Stimulated activated CD4-positive, alpha-beta T cell treated with anti-CD3 and anti-CD28 coated beads, Interleukin-2, amount 100 ng/mL, for 4 hours (primary cell): Measurements from ENCODE around the gene MIER1.
"Not testable (repeated sequence)": the region's sequence is repeated elsewhere in the genome, so short reads cannot be mapped to it uniquely, and the experiment has no call there.

ENCODE experiments used
- DNase-seq: peaks from one replicate; pipeline ENCODE4 v3.0.0-alpha.2; 2020; ENCODE audit warnings: low read depth

The MIER1 gene

DNA sequence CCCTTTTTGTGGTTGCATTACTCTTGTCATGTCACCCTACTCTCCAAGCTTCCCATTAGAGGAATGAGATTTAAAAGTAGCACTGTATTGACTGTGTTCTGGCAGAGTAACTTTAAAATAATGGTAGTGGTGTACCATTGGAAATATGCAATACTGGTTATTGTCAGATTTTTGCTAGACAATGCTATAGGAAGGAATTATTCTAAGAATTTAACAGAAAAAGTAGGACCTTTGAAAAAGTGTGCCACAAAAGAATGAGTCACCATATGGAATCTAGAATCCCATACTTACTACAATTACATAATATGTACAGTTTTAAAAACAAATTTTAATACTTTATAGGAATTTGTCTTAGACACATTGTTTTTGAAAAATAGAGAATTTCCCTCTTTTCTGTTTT, 13.8 kb downstream of the MIER1 start:
- no peak for DNase-seq

DNA sequence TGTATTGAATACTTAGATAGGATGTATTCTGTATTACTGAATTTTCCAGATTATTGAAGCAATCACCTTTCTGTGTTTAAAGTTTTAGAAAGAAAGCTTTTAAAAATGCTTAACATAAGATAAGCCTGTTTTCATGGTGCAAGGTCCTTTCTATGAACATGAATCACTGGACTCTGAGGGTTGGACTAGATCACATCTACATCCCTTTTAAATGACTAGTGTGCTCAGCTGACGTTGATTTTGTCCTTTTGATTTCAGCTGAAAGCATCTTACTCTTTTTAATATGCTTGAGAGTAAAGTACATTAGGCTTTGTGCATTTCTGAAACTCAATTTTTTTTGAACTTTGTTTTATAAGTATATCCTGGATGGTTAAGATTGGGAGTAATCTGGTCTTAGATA, 16.2 kb downstream of the MIER1 start:
- no peak for DNase-seq

DNA sequence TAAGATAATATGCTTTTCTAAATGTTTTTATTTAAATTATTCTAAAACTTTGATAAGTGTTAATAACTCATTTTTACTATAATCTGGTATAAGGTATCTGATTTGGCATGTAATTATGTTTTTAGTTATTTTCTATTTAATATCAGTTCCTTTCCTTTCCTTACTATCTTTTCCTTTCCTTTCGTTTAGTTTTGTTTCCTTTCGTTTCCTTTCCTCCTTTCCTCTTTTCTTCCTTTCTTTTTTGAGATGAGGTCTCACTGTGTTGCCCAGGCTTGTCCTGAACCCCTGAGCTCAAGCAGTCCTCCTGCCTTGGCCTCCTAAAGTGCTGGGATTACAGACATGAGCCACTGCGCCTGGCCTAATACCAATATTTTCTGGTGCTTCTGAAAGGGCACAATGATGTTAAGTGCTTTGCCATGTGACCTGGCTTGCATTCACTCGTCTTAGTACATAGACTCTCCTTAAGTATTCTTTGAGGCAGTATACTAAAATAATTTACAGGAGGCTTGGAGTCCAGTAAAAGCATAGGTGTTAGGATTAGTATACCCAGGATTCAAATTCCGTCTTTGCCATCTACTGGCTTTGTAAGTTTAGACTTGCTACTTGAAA, 18.7 kb downstream of the MIER1 start:
- DNase-seq: no peak

DNA sequence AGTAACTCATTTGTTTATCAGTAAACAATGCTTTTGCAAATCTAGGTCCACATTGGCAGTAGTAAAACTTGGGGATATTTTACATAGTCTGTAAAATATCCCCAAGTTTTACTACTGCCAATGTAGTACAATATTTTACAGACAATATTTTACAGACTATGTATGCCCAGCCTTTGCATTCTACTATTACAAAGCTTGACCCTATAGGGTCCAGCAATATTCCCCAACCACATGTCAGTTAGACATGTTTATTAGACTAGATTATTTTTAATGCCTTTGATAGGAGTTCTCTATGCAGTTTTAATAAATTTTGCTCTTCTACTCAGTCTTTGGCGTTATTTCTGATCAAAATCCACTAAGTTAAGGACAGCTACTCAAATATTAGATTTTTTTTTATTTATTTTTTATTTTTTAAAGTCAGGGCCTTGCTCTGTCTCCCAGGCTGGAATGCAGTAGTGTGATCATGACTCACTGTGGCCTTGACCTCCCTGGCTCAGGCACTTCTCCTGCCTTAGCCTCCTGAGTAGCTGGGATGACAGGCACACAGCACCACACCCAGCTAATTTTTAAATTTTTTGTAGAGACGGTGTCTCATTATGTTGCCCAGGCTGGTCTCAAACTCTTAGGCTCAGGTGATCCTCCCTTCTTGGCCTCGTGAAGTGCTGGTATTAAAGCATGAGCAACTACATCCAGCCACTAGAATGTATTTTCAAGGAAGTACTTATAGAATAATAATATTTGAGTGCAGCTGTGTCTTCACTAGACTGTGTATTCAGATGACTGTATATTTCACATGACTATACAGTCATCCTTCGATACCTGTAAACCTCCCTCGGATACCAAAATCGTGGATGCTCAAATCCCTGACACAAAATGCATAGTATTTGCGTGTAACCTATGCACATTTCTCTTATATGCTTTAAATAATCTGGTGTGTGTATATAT, 19.8 kb downstream of the MIER1 start:
- no peak for DNase-seq

DNA sequence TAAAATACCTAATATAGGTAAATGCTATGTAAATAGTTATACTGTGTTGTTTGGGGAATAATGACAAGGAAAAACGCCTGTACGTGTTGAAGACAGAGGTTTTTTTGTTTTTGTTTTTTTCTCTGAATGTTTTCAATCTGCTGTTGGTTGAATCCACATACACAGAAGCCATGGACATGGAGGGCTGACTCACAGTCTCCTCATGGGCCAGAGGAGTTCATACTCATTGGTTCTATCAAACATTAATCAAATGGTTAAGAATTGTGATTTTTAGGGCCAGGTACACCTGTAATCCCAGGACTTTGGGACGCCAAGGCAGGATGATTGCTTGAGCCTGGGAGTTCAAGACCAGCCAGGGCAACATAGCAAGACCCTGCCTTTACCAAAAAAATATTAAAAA, 20.5 kb downstream of the MIER1 start:
- no peak for DNase-seq

DNA sequence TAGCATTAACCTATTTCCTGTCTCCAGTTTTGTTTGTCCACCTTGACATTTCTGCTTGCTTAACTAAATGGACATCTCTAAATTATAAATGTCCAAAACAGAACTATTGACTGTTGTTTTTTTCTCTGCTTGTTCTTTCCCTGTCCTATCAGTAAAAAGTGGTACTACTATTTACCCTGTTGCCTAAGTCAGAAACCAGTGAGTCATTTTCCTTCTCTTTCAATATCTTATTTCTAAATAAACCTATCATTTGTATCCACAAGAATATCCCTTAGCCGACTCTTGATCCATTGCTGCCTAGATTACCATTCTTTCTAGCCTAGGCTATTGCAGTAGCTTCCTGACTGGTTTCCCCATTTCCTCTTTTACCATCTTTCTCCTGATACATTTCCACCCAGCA, 22.5 kb downstream of the MIER1 start:
- DNase-seq: no peak

DNA sequence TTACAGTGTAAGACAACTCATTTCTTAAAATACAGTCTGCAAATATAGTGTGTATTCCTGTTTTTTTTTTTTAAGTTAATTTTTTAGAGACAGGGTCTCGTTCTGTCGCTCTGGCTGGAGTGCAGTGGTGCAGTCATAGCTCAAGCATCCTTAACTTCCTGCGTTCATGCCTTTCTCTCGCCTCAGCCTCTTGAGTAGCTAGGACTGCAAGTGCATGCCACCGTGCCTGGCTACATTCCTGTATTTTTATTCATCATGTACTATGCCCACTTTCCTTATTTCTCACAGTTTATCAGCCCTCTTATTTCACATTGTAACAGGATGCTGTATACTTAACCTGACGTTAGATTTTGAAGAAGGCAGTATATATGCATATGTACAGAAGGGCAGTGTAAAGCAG, 26.7 kb downstream of the MIER1 start:
- DNase-seq: no peak

DNA sequence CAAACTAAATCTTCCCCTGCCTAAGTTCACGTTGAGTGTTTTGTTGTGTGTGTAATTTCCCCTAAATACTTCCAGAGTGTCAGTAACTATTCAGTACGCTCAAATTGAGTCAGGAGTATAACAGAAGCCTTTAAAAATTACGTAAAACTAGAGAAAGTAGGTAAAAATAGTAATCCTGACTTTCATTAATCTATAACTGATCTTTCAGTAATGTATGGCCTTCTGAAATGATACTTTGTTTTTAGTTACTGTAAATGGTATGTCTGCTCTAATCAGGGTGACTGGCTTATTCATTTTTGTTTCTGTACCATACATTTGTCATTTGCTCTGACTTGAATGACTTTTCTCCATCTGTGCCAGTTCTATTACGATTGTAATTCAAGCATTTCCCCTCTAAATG, 29.4 kb downstream of the MIER1 start:
- DNase-seq: no peak

DNA sequence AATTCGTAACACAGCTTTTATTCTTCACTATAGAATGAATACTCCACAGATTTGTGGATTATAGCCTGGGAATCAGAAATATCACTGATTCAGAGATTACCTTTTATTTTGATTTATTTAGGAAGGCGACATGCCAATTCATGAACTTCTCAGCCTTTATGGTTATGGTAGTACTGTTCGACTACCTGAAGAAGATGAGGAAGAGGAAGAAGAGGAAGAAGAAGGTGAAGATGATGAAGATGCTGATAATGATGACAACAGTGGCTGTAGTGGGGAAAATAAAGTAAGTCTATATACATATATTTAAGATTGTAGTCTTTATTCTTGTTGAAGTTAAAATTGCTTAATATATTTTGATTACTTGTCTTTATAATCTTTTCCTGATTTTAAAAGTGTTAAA, 33.1 kb downstream of the MIER1 start:
- DNase-seq: no peak

DNA sequence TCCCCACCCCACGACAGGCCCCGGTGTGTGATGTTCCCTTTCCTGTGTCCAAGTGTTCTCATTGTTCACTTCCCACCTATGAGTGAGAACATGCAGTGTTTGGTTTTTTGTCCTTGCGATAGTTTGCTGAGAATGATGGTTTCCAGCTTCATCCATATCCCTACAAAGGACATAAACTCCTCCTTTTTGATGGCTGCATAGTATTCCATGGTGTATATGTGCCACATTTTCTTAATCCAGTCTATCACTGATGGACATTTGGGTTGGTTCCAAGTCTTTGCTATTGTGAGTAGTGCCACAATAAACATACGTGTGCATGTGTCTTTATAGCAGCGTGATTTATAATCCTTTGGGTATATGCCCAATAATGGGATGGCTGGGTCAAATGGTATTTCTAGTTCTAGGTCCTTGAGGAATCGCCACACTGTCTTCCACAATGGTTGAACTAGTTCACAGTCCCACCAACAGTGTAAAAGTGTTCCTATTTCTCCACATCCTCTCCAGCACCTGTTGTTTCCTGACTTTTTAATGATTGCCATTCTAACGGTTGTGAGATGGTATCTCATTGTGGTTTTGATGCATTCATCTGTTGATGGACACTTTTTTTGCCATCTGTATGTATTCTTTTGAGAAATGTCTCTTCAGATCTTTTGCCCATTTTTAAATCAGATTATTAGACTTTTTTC, 41.5 kb downstream of the MIER1 start:
- not testable (repeated sequence) for DNase-seq

DNA sequence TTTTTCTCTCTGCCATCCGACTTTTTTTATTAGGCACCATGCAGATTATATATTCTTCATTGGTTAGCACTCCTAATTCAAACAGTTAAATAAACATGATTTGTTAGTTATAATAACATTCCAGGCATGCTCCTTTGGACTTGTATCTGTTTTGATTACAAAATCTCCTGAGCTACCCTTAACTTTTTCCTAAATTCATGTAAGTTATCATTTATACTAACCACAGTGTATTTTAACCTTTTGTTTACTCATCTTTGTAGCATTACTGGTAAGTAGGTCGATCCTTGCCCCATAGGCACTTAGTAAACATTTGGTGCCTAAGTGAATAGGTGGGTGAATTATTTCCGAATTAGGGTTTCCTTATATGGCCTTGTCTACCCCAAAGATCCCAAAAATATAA, 43.8 kb downstream of the MIER1 start:
- DNase-seq: no peak

DNA sequence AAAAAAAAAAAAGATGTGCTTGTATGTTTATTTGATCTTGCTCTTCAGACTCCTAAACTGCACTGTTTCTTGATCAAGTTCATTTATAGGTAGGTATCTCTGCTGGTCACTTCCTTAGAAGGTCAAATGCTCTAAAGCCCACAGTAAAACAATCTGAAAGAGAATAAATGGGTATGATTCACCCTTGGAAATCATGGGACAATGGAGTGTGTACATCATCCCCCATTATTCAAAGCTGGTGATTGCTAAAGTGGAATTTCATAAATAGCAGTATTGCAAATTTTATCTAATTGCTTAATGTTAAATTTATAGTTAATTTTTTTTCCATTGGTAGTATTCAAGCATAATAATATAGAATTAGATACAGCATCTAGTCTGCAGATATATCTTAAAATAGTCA, 53.4 kb downstream of the MIER1 start:
- DNase-seq: no peak

DNA sequence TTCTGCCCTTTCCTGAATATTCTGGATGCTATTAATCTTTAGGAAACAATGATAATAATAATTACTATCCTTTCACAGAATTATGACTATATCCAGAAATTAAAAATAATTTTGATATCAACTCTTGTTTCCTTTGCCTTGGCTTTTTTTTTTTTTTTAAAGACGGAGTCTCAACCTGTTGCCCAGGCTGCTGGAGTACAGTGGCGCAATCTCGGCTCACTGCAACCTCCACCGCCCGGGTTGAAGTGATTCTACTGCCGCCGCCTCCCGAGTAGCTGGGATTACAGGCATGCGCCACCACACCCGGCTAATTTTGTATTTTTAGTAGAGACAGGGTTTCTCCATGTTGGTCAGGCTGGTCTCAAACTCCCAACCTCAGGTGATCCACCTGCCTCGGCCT, 54.8 kb downstream of the MIER1 start:
- DNase-seq: not testable (repeated sequence)

DNA sequence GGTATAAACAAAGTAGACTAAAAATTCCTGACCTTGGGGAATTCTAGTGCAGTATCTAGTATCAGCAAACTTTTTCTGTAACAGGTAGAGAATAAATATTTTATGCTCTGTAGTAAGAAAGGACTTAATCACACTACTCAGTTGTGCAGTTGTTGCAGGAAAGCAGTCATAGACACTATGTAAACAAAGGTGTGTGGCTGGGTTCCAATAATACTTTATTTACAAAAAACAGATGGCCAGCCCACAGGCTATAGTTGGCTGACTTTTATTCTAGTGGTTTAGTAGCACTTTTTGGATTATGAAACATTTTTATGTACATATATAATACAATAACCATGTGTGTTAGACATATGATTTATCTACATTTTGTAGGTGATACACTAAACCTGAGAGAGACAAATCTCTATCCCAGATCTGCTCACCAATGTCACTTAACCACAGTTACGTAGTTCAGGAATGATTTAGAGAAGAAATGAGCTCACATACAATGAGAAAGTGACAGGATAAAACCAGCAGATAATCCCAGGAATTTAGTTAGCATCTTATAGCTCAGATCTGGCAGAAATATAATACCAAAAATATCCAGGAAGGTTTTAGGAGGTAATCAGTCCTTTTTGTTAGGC, 56.1 kb downstream of the MIER1 start:
- no peak for DNase-seq

DNA sequence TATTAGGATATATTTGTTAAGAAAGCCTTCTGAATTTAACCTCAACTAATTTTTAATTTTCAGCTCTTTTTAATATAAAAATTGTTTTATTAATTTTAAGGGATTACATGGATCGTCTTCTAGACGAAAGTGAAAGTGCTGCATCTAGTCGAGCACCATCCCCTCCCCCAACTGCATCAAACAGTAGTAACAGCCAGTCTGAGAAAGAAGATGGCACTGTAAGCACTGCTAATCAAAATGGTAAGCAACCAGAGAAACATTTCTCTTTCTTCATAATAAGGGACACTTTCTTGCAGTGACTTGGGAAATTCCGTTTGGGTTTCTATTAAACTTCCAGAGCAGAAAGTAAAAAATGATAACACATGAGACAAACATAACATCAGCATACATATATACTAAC, 56.9 kb downstream of the MIER1 start:
- DNase-seq: peak; percentile 35

DNA sequence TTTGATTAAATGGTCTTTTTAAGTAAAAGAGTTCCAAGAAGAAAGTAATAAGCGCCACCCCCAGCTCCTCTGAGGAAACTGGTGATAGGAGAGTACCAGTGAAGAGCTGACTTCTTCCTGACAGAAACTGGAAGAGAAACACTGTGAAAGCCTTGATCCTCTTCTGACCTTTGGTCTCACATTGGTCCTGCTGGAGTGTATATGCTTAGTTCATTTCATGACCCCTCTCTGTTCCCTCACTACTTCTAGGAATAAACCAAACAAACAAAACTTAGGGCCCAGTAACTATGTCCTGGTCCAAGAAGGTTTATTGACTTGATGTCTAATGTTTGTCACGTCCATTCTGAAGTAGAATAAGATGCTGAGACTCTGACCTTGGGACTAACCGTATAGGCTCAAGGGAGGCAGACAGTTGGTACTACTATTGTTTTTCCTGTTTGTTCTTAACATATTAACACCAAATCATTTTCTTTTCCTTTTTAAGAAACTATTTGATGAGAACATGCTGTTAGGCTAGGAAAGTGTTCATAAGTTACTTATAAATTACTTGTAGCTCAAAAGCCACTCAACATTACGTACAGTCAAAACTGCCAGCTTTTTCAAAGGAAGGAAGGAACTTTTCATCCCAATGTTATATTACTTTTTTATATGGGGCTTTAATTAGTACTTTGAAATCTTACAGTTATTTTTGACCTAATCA, 57.9 kb downstream of the MIER1 start:
- no peak for DNase-seq

DNA sequence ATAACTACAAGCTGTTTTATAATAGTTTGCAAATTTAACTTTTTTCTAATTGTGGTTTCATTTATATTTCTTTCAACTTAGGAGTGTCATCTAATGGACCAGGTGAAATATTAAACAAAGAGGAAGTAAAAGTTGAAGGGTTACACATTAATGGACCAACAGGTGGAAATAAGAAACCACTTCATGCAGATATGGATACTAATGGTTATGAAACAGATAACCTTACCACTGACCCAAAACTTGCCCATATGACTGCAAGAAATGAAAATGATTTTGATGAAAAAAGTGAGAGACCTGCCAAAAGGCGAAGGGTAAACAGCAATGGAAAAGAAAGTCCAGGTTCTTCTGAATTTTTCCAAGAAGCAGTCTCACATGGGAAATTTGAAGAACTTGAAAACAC, 59.7 kb downstream of the MIER1 start:
- DNase-seq: no peak

DNA sequence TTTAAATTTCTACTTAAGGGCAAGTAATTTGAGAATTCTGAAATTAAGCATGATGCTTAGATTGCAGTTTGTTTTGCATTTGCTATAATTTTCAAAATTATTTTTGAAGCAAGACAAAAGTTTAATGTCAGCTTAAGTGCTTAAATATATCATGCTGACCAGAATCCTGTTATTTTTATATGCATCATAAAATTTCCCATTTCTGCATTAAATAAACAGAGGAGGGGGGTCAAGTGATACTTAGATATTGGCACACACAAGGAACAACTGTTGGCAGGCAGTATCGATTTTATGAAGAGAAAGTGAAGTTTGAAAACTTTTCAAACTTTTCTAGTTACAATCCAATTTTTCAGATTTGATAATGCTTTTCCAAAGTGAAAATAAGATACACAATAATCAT, 61.0 kb downstream of the MIER1 start:
- no peak for DNase-seq

DNA sequence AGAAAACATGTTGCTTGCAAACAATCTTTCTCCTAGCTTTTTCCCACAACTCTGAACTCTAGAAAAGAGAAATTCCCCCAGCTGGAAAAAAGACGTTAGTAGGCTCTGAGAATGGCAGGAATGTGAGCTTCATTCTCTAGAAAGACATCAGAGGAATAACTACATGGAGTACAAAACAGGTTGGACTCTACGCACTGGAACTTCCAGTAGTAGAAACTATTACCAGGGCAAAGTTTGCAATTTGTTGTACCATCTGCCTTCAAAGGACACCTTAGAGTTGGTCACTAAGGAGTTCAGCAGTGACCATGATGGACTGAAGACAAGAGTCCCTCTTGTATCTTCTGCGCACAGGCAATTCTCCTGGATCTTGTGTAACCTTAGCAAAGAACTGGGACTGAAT, 68.3 kb downstream of the MIER1 start:
- DNase-seq: no peak

DNA sequence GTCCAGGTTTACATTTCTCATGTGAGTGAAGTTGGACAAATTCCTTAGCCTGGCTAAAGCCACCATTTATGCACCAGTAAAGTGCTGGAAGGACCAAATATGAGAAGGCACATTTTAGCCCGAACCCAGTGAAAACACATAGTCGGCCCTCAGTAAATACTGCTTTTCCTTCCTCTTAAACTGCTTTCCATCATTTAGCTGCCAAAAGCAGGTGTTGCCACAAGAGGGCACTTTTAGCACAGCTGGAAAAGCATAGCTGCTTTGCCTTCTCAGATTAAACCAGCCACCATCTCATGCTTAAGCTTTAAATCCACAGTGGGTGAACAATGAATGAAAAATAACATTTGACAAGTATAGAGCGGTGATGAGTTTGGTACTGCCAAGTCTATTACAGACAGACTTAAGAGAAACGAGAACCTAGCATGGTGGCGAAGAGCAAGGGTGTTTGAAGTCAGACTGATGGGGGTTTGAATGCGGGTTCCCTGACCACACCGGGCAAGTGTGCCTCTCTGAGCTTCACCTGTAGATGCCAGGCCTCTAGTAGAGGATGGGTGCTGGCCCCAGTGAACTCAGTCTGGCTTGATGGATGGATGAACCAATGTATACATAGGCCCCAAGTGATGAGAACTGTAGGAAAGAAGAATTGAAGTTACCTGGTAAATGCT, 71.4 kb downstream of the MIER1 start:
- DNase-seq: peak; percentile 53

DNA sequence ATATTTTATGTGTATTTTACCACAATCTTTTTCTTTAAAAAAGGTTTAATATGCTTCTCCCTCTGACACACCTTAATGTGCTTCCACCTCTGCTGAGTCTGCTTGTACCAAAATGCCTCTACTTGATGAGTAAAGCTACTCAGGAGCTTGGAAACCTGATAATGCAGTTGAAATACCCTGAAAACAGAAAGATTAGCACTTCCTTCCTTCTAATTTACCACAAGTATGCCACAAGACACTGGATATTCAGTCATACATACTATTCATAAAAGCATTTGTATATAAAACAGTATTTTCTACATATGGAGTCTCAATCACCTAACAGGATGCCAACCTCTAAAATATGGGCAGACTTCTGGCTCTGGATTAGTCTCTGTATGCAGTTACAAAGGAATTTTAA, 74.2 kb downstream of the MIER1 start:
- no peak for DNase-seq
